GM18868 (cell line): ENCODE data around the gene TLX2.
A peak's percentile ranks its signal among the peaks of the same experiment; 100 is the strongest.
"Not testable (repeated sequence)": the region's sequence is repeated elsewhere in the genome, so short reads cannot be mapped to it uniquely, and the experiment has no call there.

Experiments
- ATAC-seq: cut with Tn5 transposase; IDR thresholded peaks from one replicate; pipeline ENCODE4 v1.9.1; 2021; ENCODE audit warnings: mild to moderate bottlenecking, moderate library complexity; ENCODE audit not compliant: unreplicated experiment

Gene TLX2

GRCh38 chr2:74553892-74554819 is 39.9 kb downstream of the TLX2 start, which contains the start of the genes DOK1 and LOXL3:
Gene DOK1, plus strand, starts transcription at chr2:74554720. Its CDS starts 35 bp downstream, at chr2:74554755.
Gene LOXL3, minus strand, starts transcription at chr2:74553942. Its CDS starts 1,308 bp downstream, at chr2:74552634.
- ATAC-seq, result peak; percentile 61

- ATAC-seq, result peak; percentile 38
Observed at GRCh38 chr2:74554820-74555531, 40.7 kb downstream of the TLX2 start.

- ATAC-seq, result no peak
Observed at GRCh38 chr2:74555610-74556103, 41.4 kb downstream of the TLX2 start.

- no peak for ATAC-seq
Observed at GRCh38 chr2:74556159-74556558, 41.9 kb downstream of the TLX2 start.

- no peak for ATAC-seq
Observed at GRCh38 chr2:74556831-74557370, 42.7 kb downstream of the TLX2 start.

GRCh38 chr2:74558284-74559230 is 44.3 kb downstream of the TLX2 start:
- ATAC-seq, result no peak

- ATAC-seq, result no peak
Observed at GRCh38 chr2:74559912-74560311, 45.7 kb downstream of the TLX2 start.

- ATAC-seq, result no peak
Observed at GRCh38 chr2:74560591-74560990, 46.3 kb downstream of the TLX2 start.

GRCh38 chr2:74561022-74561421 is 46.8 kb downstream of the TLX2 start:
- not testable (repeated sequence) for ATAC-seq

- no peak for ATAC-seq
Observed at GRCh38 chr2:74562126-74562775, 48.0 kb downstream of the TLX2 start.

GRCh38 chr2:74564222-74564621 is 50.0 kb downstream of the TLX2 start:
- no peak for ATAC-seq

GRCh38 chr2:74566076-74566753 is 52.0 kb downstream of the TLX2 start:
- ATAC-seq, result no peak

- no peak for ATAC-seq
Observed at GRCh38 chr2:74566754-74567085, 52.5 kb downstream of the TLX2 start.
